Tibial artery (tissue), 4 donors: Measurements from ENCODE around the gene DHX15.

Source experiments
- DNase-seq, 2 donors: peaks; one replicate each; pipeline ENCODE4 v3.0.0-alpha.2; 2019
- H3K27ac ChIP-seq, 2 donors: fragments of 200-600 bp; sonication (generic) in 1 of 2; 1 replicate in 1 of 2; 2 replicates in 1 of 2; pipeline ENCODE4 v1.5.1; 2018 to 2019; ENCODE audit warnings: mild to moderate bottlenecking in 1 of 2
- H3K27me3 ChIP-seq, 2 donors: fragments of 200-600 bp; sonication (generic) in 1 of 2; one replicate each; pipeline versions ENCODE4 v1.5.1 to v1.6.0; 2016 to 2019
- H3K36me3 ChIP-seq, 3 donors: fragments of 200-600 bp; sonication (generic) in 2 of 3; one replicate each; pipeline ENCODE4 v1.5.1; 2016 to 2019; ENCODE audit warnings: mild to moderate bottlenecking in 2 of 3
- H3K4me1 ChIP-seq, 4 donors: fragments of 200-600 bp; sonication (generic) in 2 of 4; 1 replicate in 3 of 4; 2 replicates in 1 of 4; pipeline ENCODE4 v1.5.1; 2016 to 2019
- H3K4me3 ChIP-seq, 2 donors: fragments of 200-600 bp; sonication (generic) in 1 of 2; 1 replicate in 1 of 2; 2 replicates in 1 of 2; pipeline ENCODE4 v1.5.1; 2018 to 2019; ENCODE audit warnings: mild to moderate bottlenecking in 2 of 2
- H3K9me3 ChIP-seq, 3 donors: fragments of 200-600 bp; sonication (generic) in 1 of 3; one replicate each; pipeline ENCODE4 v1.5.1; 2016 to 2019
- intact Hi-C: fragments of 100-400 bp; cut with DNase I; formaldehyde crosslinking; loops from one replicate; pipeline ENCODE4 v1.15.0; 2023; ENCODE audit warnings: low total_unique reads
- TF ChIP-seq, protein P1 (sequence below), 2 experiments: fragments of 200-600 bp in 1 of 2; fragments of 450-650 bp in 1 of 2; IDR thresholded peaks; one replicate each; pipeline ENCODE4 v1.5.1; 2017 to 2019; ENCODE audit warnings: antibody characterized with exemption in 2 of 2, mild to moderate bottlenecking in 1 of 2, moderate library complexity in 1 of 2

The DHX15 gene

GRCh38 chr4:24489870-24490269 lies 94.5 kb downstream of the DHX15 start:
- Histone ChIP-seq H3K4me3 (no peak overlapping the region), H3K4me1 (no peaks in the 10 kb centered on the region), H3K27me3 (no peaks in the 10 kb centered on the region), H3K36me3 (no peaks in the 10 kb centered on the region), H3K9me3 (no peaks in the 10 kb centered on the region), H3K27ac (no peak overlapping the region)
- intact Hi-C loops, result loop anchor here (10.0 kb wide), 2 partner anchors 485 to 655 kb away; no protein-coding TSS in a partner anchor
- TF ChIP-seq, protein P1, sequence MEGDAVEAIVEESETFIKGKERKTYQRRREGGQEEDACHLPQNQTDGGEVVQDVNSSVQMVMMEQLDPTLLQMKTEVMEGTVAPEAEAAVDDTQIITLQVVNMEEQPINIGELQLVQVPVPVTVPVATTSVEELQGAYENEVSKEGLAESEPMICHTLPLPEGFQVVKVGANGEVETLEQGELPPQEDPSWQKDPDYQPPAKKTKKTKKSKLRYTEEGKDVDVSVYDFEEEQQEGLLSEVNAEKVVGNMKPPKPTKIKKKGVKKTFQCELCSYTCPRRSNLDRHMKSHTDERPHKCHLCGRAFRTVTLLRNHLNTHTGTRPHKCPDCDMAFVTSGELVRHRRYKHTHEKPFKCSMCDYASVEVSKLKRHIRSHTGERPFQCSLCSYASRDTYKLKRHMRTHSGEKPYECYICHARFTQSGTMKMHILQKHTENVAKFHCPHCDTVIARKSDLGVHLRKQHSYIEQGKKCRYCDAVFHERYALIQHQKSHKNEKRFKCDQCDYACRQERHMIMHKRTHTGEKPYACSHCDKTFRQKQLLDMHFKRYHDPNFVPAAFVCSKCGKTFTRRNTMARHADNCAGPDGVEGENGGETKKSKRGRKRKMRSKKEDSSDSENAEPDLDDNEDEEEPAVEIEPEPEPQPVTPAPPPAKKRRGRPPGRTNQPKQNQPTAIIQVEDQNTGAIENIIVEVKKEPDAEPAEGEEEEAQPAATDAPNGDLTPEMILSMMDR (IDR thresholded peaks at IDR 0.05), result no peak
- DNase-seq, result no peak

DNA sequence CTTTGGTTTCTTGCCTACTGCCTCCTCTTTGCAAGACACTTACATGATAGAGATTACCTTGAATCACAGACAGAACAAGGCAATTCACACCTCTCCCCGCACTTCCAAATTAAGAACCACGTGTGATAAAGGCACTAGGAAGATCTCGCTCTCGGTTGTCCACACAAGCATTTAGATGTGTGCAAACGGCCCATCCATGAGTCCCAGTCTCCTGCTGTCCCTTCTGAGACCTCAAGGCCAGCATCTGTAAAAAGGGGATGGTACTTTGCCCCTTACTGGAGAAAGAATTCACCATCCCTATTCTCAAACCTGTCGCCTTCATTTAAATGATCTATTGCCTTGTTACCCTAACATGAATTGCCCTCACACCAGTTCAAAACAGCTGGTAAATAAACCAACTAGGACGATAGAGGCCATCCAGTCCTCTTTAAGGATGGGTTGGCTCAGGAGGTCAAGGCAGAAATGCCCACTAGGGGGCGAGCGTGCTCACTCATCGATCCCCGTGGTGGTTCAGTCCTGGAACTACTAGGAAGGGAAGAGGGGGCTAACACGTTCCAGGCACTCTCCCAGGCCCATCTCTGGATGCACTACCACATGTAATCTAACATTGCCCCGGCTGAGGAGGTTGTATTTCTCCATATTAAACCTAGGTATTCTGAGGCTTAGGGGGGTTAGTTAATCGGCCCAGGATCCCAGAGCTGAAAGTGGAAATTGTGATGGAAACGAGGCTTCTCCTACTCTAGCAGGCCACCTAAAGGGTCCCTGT lies 95.8 kb downstream of the DHX15 start:
- H3K9me3 ChIP-seq, result no peaks in the 10 kb centered on the region
- no peaks in the 10 kb centered on the region for H3K27me3 ChIP-seq
- intact Hi-C loops, result loop anchor here (10.0 kb wide), 2 partner anchors 486 to 656 kb away; no protein-coding TSS in a partner anchor
- no peaks in the 10 kb centered on the region for H3K4me1 ChIP-seq
- H3K27ac ChIP-seq, result no peak overlapping the region
- DNase-seq, result peak; percentile 75 to 76
- no peak overlapping the region for H3K4me3 ChIP-seq
- TF ChIP-seq, protein P1 (IDR thresholded peaks at IDR 0.05), result peak; percentile 69 to 83
- H3K36me3 ChIP-seq, result no peaks in the 10 kb centered on the region

DNA sequence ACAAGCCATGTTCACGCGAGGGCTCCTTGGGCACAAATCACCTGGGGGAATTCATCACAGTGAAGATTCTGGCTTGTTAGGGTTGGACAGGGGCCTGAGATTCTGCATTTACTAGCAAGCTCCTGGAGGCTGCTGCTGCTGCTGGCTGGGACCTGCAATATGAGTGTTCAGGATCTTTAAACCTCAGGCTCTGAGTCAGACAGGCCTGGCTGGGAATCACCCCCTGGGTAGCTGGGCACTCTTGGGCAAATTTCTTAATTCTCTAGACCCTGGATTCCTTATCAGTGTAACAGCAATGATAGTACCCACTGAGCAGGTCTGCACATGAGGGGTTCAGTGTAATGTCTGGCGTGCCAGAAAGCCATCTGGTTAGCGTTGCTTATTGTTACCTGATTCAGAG lies 101.5 kb downstream of the DHX15 start:
- intact Hi-C loops, result loop anchor here (10.0 kb wide), 2 partner anchors 492 to 662 kb away; no protein-coding TSS in a partner anchor
- Histone ChIP-seq H3K4me3 (no peak overlapping the region), H3K9me3 (no peaks in the 10 kb centered on the region), H3K27me3 (peaks cover 0 to 6% of the 10 kb centered on the region in 2 donors), H3K4me1 (no peaks in the 10 kb centered on the region), H3K27ac (no peak overlapping the region), H3K36me3 (no peaks in the 10 kb centered on the region)
- DNase-seq, result no peak
- TF ChIP-seq, protein P1 (IDR thresholded peaks at IDR 0.05), result no peak

DNA sequence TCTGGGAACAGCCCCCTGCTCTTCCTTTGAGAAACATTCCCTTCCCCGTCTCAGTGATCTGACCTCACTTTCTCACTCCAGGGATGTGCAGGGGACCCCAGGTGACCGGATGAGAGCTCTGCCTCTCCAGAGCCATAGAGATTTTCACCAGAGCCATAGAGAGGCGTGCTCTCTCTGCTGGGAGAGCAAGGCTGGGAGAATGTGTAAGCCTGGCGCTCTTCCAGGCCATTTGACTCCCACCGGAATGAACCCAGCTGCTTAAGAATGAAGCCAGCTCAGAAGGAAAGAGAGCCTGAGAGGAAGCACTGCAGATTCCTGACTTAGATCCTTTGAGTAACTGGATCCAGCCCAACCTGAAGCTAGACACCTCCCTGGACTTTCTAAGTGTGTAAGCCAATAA lies 106.4 kb downstream of the DHX15 start:
- peaks cover 0 to 20% of the 10 kb centered on the region in 2 donors for H3K27me3 ChIP-seq
- H3K36me3 ChIP-seq, result no peaks in the 10 kb centered on the region
- no peak for DNase-seq
- intact Hi-C loops, result no loop called here
- H3K27ac ChIP-seq, result no peak overlapping the region
- H3K9me3 ChIP-seq, result no peaks in the 10 kb centered on the region
- TF ChIP-seq, protein P1 (IDR thresholded peaks at IDR 0.05), result no peak
- H3K4me1 ChIP-seq, result peaks cover 0 to 8% (median 5%) of the 10 kb centered on the region in 4 donors
- no peak overlapping the region for H3K4me3 ChIP-seq
